C4-2B (cell line): ENCODE results near the gene PRKCI.

Experiments
- CTCF ChIP-seq: fragments of 450-650 bp; conservative IDR thresholded peaks from 2 replicates; pipeline ENCODE4 v1.5.1; 2017; ENCODE audit warnings: mild to moderate bottlenecking
- ZFX ChIP-seq: fragments of 450-650 bp; IDR thresholded peaks from 2 replicates; pipeline ENCODE4 v1.6.1; 2017

- TF ChIP-seq CTCF (no peak), ZFX (no peak)
These were observed 22.4 kb downstream of the PRKCI start for GRCh38 chr3:170244576-170244975.
